ENCODE results near the gene EIF2B2.
"Not testable (repeated sequence)": the region's sequence is repeated elsewhere in the genome, so short reads cannot be mapped to it uniquely, and the experiment has no call there.

The EIF2B2 gene

DNA sequence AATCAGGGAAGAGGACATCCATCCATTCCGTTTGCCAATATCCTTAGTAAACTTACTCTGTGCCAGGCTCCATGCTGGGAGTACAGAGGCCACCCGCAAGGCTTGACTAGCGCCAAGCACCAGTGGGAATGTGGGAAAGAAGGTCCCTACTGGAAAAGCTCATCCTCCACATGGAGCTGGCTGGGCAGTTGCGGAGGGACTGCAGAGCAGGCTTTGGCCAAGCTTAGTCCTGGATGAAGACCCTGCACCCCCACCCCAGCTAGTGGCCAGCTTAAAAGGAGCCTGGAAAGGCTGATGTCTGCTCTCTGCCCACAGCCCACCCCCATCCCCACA is 22.4 kb upstream of the EIF2B2 start:
- Mint-ChIP-seq H3K4me3 (no peak overlapping the region), H3K4me1 (no peaks in the 10 kb centered on the region), H3K27me3 (no peaks in the 10 kb centered on the region), H3K27ac (no peak overlapping the region), H3K9me3 (no peaks in the 10 kb centered on the region), H3K36me3 (no peaks in the 10 kb centered on the region)

DNA sequence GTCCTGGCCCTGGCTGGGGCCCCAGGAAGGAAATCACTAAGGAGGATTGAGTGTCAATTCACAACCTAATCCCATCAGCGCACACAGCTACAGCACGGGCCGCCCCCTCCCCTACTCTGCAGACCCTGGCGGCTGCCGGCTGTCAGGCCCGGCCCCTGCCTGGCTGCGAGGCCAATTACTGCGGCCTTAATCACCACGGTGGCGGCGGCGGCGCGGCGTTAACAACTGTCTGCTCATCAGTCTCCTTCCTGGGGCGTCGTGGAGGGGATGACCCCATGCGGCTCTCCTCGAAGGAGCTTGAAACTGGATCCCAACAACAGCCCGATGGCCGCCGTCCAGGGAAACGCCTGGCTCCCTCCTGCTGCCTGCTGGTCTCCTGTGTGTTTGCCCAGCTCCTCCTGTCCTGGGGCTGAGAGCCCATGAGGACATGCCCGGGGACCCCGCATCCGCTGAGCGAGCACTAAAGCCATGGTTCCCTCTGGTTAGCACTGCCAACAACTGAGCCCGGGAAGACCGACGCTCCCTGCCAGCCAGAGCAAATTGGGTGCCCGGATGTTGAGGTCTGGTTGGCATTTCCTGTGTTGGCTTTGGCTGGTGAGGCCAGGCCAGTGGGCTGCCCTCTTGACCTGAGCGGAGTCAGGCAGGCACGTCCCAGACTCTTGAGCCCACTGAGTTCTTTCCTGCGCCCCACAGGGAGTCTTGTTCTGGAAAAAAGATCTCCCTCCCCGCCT is 21.8 kb upstream of the EIF2B2 start:
- Mint-ChIP-seq H3K9me3 (no peaks in the 10 kb centered on the region), H3K36me3 (no peaks in the 10 kb centered on the region), H3K4me3 (no peak overlapping the region), H3K4me1 (no peaks in the 10 kb centered on the region), H3K27ac (no peak overlapping the region), H3K27me3 (no peaks in the 10 kb centered on the region)

DNA sequence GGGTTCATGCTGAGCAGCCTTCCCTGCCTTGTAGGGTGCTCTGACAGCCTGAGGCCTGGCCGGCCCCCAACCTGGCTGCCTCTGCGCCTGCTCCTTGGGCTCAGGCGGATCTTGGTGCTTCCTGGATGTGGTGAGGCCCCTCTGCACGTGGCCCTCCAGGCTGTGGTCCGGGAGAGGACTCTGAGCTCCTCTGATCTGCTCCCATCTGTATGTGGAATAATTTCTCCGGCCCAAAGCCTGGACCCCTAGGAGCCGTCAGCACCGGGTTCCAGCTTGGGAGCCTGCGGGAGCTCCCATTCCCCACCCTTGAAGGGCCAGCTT is 21.3 kb upstream of the EIF2B2 start:
- no peak overlapping the region for H3K4me3 Mint-ChIP-seq
- no peaks in the 10 kb centered on the region for H3K27me3 Mint-ChIP-seq
- H3K9me3 Mint-ChIP-seq = no peaks in the 10 kb centered on the region
- no peaks in the 10 kb centered on the region for H3K4me1 Mint-ChIP-seq
- H3K36me3 Mint-ChIP-seq = no peaks in the 10 kb centered on the region
- H3K27ac Mint-ChIP-seq = no peak overlapping the region

DNA sequence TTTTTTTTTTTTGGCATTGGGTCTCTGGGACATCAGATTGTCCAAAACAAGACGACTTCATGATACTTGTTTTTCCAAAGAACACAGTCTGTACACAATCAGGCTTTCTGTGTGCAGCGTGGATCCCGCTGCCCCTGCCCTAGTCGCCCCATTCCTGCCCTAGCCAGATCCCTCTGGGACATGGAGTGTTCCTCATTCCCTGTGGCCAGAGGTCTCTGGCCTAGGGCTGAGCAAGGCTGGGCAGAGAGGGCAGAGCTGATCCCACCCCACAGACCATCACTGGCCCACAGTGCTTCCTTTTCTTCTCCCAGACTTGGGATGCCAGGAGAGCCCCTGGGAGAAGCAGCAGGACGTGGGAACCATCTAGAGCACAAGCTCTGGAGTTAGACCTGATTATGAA is 20.9 kb upstream of the EIF2B2 start:
- Mint-ChIP-seq H3K27me3 (no peaks in the 10 kb centered on the region), H3K4me1 (no peaks in the 10 kb centered on the region), H3K27ac (no peak overlapping the region), H3K36me3 (no peaks in the 10 kb centered on the region), H3K9me3 (no peaks in the 10 kb centered on the region), H3K4me3 (no peak overlapping the region)

DNA sequence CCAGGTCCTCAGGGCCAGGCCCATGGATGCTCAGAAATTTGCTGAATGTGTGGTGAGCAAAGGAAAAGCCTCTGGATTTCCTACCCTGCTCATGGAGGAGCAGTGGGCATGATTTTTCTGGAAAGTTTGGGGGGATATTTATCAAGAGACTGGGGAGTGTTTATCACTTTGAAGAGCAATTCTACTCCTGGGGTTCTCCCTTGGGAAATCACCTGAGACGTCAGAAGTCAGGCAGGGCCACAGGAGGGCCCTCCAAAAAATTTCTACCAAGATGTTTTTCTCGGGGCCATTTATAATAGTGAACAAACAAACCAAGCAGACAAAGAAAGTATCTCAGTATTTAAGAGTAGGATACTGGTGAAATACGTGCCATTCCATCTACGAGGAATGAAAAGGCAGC is 20.1 kb upstream of the EIF2B2 start:
- no peaks in the 10 kb centered on the region for H3K4me1 Mint-ChIP-seq
- H3K27me3 Mint-ChIP-seq = no peaks in the 10 kb centered on the region
- no peaks in the 10 kb centered on the region for H3K36me3 Mint-ChIP-seq
- H3K4me3 Mint-ChIP-seq = no peak overlapping the region
- H3K27ac Mint-ChIP-seq = no peak overlapping the region
- H3K9me3 Mint-ChIP-seq = no peaks in the 10 kb centered on the region

DNA sequence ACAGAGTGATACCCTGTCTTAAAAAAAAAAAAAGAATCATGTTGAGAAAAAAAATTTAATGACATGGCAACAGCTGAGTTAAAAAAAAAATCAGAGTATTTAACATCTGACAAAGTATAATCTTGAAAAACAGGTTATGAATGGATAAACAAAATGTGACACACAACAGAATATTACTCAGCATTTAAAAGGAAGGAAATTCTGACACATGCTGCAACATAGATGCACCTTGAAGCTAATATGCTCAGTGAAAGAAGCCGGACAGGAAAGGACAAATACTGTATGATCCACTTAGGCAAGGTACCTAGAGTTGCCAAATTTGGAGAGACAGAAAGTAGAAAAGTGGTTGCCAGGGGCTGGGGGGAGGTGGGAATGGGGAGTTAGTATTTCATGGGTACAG is 19.4 kb upstream of the EIF2B2 start:
- no peaks in the 10 kb centered on the region for H3K4me1 Mint-ChIP-seq
- no peak overlapping the region for H3K27ac Mint-ChIP-seq
- no peaks in the 10 kb centered on the region for H3K9me3 Mint-ChIP-seq
- H3K36me3 Mint-ChIP-seq = no peaks in the 10 kb centered on the region
- H3K27me3 Mint-ChIP-seq = no peaks in the 10 kb centered on the region
- H3K4me3 Mint-ChIP-seq = no peak overlapping the region

DNA sequence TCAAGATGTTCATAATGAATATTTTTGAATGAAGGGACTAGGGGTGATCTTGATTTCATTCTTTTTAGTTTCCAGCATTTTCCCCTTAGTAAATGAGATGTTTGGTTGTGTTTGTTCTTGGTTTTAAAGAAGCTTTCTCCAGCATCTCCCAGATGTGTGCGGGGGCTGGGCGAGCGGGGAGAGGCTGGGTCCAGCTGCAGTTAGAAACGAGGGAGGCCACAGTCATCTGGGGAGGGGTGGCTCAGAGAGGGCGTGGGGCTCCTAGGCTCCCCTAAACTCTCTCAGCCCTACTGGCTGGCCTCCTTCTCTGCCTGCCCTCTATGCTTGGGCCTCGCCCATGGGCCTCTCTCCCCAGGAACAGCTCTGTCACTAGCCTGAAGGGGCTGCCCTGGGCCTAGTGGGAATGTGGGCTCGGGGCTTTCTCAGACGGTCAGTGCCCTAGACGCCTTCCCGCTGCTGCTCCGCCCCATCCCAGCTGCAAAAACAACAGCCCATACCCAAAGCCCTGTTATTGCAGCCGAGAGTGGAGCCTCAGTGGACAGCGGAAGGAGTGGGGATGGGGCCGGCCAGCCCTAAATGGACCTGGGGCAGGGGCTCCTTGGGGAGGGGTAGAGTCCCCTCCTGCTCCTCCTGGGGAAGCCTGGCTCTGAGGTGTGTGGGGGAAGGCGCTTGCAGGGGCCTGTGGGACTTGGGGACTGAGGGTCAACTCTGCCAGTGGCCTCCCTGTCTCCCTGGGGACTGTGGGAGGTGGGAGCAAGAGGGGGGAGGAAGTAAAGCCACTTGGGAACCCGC is 18.3 kb upstream of the EIF2B2 start:
- H3K4me1 Mint-ChIP-seq = no peaks in the 10 kb centered on the region
- no peak overlapping the region for H3K4me3 Mint-ChIP-seq
- no peaks in the 10 kb centered on the region for H3K9me3 Mint-ChIP-seq
- no peaks in the 10 kb centered on the region for H3K27me3 Mint-ChIP-seq
- no peak overlapping the region for H3K27ac Mint-ChIP-seq
- H3K36me3 Mint-ChIP-seq = no peaks in the 10 kb centered on the region

DNA sequence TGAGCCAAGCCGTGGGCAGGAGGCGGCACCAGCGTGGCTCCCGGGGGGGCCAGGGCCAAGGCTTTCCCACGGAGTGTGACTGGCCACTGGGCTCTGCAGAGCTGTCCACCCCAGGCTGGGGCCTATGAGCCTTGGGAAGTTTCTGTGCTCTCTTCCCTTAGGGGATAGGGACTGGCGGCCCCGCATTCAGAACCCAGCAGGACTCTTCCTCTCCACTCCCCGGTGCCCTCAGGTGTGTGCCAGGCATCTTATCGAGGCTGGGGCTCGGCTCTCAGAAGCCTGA is 17.8 kb upstream of the EIF2B2 start:
- Mint-ChIP-seq H3K36me3 (no peaks in the 10 kb centered on the region), H3K4me1 (no peaks in the 10 kb centered on the region), H3K4me3 (no peak overlapping the region), H3K27me3 (no peaks in the 10 kb centered on the region), H3K27ac (no peak overlapping the region), H3K9me3 (no peaks in the 10 kb centered on the region)

DNA sequence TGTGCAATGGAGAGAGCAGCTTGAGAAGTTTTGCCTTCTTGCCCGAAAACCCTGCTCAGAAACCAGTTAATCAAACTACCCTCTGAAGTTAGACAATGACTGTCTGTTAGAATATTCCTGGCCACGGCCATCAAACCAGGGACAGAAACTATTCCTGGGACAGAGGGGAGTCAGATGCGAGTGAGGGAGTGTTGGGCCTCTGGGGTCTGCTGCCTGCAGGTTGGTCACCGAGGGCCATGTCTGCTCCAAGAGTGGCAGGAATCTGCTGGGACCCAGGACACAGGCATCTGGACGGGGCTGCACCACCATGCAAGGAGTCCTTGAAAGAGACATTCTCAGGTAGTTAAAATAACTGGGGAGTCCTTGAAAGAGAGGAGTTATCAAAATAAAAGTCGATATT is 16.9 kb upstream of the EIF2B2 start:
- Mint-ChIP-seq H3K9me3 (no peaks in the 10 kb centered on the region), H3K4me3 (no peak overlapping the region), H3K36me3 (no peaks in the 10 kb centered on the region), H3K27me3 (no peaks in the 10 kb centered on the region), H3K4me1 (no peaks in the 10 kb centered on the region), H3K27ac (no peak overlapping the region)

DNA sequence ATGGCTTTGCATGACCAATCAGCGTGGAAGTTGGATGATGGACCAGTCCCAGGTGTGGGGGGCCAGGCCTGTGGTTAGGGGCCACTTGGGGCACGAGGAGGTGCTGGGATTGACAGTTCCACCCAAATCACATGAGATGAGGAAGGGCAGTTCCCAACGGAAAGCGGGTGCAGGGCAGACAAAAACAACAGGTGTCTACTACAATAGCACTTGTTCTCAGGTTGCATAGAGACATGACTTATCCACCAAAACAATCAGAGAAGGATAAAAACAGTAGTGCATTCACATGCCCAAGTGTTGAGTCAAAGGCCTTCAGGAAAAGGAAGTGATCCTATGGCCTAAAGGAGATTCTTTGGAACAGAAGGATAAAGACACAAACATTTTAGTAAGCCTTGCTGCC is 14.6 kb upstream of the EIF2B2 start:
- no peaks in the 10 kb centered on the region for H3K36me3 Mint-ChIP-seq
- no peak overlapping the region for H3K4me3 Mint-ChIP-seq
- no peaks in the 10 kb centered on the region for H3K27me3 Mint-ChIP-seq
- no peaks in the 10 kb centered on the region for H3K9me3 Mint-ChIP-seq
- no peak overlapping the region for H3K27ac Mint-ChIP-seq
- H3K4me1 Mint-ChIP-seq = no peaks in the 10 kb centered on the region

DNA sequence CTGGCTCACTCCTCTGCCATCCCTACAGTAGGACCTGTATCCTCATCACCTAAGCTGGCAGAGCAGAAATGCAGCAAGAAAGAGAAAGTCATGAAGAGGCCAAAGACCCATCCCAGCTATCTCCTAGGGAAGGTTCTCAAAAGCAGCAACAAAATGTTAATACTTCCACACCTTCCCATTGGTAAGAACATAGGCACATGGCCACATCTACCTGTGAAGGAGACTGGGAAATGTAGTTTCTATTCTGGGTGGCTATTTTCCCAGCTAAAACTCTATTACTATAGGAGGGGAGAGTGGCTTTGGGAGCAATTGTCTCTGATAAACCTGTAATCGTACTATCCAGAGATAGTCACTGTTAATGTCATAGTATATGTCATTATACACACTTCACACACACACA is 13.7 kb upstream of the EIF2B2 start:
- no peaks in the 10 kb centered on the region for H3K9me3 Mint-ChIP-seq
- no peak overlapping the region for H3K4me3 Mint-ChIP-seq
- H3K36me3 Mint-ChIP-seq = no peaks in the 10 kb centered on the region
- no peak overlapping the region for H3K27ac Mint-ChIP-seq
- no peaks in the 10 kb centered on the region for H3K4me1 Mint-ChIP-seq
- no peaks in the 10 kb centered on the region for H3K27me3 Mint-ChIP-seq

DNA sequence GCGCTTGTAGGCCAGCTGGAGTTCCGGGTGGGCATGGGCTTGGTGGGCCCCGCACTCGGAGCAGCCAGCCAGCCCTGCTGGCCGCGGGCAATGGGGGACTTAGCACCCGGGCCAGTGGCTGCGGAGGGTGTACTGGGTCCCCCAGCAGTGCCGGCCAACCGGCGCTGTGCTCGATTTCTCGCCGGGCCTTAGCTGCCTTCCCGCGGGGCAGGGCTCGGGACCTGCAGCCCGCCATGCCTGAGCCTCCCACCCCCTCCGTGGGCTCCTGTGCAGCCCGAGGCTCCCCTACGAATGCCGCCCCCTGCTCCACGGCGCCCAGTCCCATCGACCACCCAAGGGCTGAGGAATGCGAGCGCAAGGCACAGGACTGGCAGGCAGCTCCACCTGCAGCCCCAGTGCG is 8.5 kb upstream of the EIF2B2 start:
- not testable (repeated sequence) for H3K4me1 Mint-ChIP-seq, H3K36me3 Mint-ChIP-seq, H3K9me3 Mint-ChIP-seq, H3K27ac Mint-ChIP-seq, H3K27me3 Mint-ChIP-seq, H3K4me3 Mint-ChIP-seq

DNA sequence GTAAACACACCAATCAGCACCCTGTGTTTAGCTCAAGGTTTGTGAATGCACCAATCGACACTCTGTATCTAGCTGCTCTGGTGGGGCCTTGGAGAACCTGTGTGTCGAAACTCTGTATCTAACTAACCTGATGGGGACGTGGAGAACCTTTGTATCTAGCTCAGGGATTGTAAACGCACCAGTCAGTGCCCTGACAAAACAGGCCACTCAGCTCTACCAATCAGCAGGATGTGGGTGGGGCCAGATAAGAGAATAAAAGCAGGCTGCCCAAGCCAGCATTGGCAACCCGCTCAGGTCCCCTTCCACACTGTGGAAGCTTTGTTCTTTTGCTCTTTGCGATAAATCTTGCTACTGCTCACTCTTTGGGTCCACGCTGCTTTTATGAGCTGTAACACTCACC is 6.9 kb upstream of the EIF2B2 start:
- not testable (repeated sequence) for H3K27me3 Mint-ChIP-seq, H3K4me1 Mint-ChIP-seq, H3K4me3 Mint-ChIP-seq, H3K27ac Mint-ChIP-seq, H3K36me3 Mint-ChIP-seq, H3K9me3 Mint-ChIP-seq

DNA sequence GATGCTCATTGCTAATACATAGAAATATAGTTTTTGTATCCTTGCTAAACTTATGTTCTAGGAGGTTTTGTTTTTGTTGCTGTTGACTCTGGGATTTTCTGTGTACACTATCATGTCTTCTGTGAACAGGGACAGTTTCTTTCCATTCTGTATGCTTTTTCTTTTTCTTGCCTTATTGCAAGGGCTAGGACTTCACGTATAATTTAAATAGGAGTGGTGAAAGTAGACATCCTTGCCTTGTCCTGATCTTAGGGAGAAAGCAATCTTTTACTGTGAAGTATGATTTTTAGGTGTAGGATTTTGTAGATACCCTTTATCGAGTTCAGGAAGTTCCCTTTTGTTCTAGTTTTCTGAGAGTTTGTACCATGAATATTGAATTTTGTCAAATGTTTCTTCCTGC is 1.5 kb upstream of the EIF2B2 start:
- Mint-ChIP-seq H3K36me3 (peaks cover 11% of the 10 kb centered on the region), H3K4me1 (peaks cover 34% of the 10 kb centered on the region), H3K4me3 (no peak overlapping the region), H3K27ac (no peak overlapping the region), H3K27me3 (no peaks in the 10 kb centered on the region), H3K9me3 (no peaks in the 10 kb centered on the region)

DNA sequence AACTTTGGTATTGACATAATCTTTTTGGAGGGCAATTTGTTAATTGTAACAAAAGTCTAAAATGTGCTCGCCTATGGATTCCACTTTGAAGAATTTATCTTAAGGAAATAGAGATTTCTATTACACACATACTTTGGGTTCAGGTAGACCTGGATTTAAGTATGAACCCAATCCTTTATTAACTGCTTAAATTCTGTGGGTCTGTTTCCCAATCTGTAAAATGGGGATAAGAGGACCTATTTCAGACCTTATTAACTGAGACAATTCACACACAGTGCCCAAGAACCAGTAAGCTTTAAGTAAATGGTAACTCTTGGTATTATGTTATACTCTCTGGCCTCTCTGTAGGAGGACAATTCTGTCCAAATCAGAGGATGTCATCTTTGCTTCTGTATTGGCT is 822 bp upstream of the EIF2B2 start:
- Mint-ChIP-seq H3K4me3 (peak overlapping the region; percentile 97), H3K9me3 (no peaks in the 10 kb centered on the region)

DNA sequence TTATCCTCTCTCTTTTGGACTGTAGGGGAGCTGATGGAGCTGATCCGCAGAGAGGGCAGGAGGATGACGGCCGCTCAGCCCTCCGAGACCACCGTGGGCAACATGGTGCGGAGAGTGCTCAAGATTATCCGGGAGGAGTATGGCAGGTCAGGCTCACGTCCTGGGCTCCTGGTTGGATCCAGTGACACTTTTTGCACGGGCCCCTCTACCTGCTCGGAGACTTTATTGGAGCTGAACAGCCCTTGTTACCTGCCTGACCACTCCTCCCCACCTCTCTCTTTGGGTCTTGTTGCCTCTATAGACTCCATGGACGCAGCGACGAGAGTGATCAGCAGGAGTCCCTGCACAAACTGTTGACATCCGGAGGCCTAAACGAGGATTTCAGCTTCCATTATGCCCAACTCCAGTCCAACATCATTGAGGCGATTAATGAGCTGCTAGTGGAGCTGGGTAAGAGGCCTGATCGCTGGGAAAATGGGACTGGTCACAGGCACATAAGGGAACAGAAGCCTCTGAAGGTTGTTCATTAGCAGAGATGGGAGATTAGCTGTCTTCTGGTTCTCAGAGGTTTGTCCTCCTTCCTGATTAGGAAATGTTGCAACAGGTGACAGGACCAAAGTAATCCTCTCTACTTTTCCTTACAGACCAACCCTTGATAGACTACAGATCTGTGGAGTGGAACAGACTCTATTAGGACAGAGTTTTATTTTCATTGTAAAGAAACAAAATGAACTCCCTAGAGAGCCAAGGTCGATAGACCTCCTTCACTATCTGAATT is 718 bp downstream of the EIF2B2 start:
- Mint-ChIP-seq H3K9me3 (no peaks in the 10 kb centered on the region), H3K36me3 (peaks cover 18% of the 10 kb centered on the region), H3K27me3 (no peaks in the 10 kb centered on the region), H3K4me3 (peak overlapping the region; percentile 97), H3K27ac (peak overlapping the region; percentile 82), H3K4me1 (peaks cover 52% of the 10 kb centered on the region)

More for the DNA sequence above, 822 bp upstream of the EIF2B2 start:
- peaks cover 14% of the 10 kb centered on the region for H3K36me3 Mint-ChIP-seq
- H3K27ac Mint-ChIP-seq = peak overlapping the region; percentile 84
- H3K27me3 Mint-ChIP-seq = no peaks in the 10 kb centered on the region
- H3K4me1 Mint-ChIP-seq = peaks cover 39% of the 10 kb centered on the region

Data from activated naive CD4-positive, alpha-beta T cell treated with anti-CD3 and anti-CD28 coated beads, Interleukin-2, amount 50 U/mL, for 24 hours (primary cell).